Measurements from ENCODE around the gene ARF1.

ARF1 gene

GRCh38 chr1:228120351-228120750, 37.8 kb downstream of the ARF1 start:
- no peak for TF ChIP-seq JUND (IDR thresholded peaks at IDR 0.05; ENCODE audit: low read depth)
- no peak for DNase-seq (ENCODE audit: low read depth in 1 of 2, low spot score in 1 of 2)
- in situ Hi-C loops (cut with HindIII; ENCODE audit: low pct_unique_long_range_greater_than_20kb, low sequenced_read_pairs) = no loop called here

- in situ Hi-C loops (cut with HindIII; ENCODE audit: low pct_unique_long_range_greater_than_20kb, low sequenced_read_pairs) = no loop called here
- DNase-seq (ENCODE audit: low read depth in 1 of 2, low spot score in 1 of 2) = no peak
- no peak for TF ChIP-seq JUND (IDR thresholded peaks at IDR 0.05; ENCODE audit: low read depth)
These were observed 38.5 kb downstream of the ARF1 start for GRCh38 chr1:228120857-228121489.

GRCh38 chr1:228122921-228123441, 40.5 kb downstream of the ARF1 start:
- no peak for TF ChIP-seq JUND (IDR thresholded peaks at IDR 0.05; ENCODE audit: low read depth)
- in situ Hi-C loops (cut with HindIII; ENCODE audit: low pct_unique_long_range_greater_than_20kb, low sequenced_read_pairs) = no loop called here

GRCh38 chr1:228123505-228123904, 41.0 kb downstream of the ARF1 start:
- TF ChIP-seq JUND (IDR thresholded peaks at IDR 0.05; ENCODE audit: low read depth) = no peak
- no peak for DNase-seq (ENCODE audit: low read depth in 1 of 2, low spot score in 1 of 2)
- in situ Hi-C loops (cut with HindIII; ENCODE audit: low pct_unique_long_range_greater_than_20kb, low sequenced_read_pairs) = no loop called here

More at GRCh38 chr1:228122921-228123441, 40.5 kb downstream of the ARF1 start:
- DNase-seq (ENCODE audit: low read depth in 1 of 2, low spot score in 1 of 2) = no peak

GRCh38 chr1:228125185-228125584, 42.7 kb downstream of the ARF1 start:
- in situ Hi-C loops (cut with HindIII; ENCODE audit: low pct_unique_long_range_greater_than_20kb, low sequenced_read_pairs) = no loop called here
- no peak for TF ChIP-seq JUND (IDR thresholded peaks at IDR 0.05; ENCODE audit: low read depth)
- no peak for DNase-seq (ENCODE audit: low read depth in 1 of 2, low spot score in 1 of 2)

GRCh38 chr1:228131766-228132165, 49.3 kb downstream of the ARF1 start:
- in situ Hi-C loops (cut with HindIII; ENCODE audit: low pct_unique_long_range_greater_than_20kb, low sequenced_read_pairs) = no loop called here
- DNase-seq (ENCODE audit: low read depth in 1 of 2, low spot score in 1 of 2) = peak in 1 of 2 experiments; percentile 47

GRCh38 chr1:228134591-228134990, 52.1 kb downstream of the ARF1 start:
- no peak for TF ChIP-seq JUND (IDR thresholded peaks at IDR 0.05; ENCODE audit: low read depth)
- in situ Hi-C loops (cut with HindIII; ENCODE audit: low pct_unique_long_range_greater_than_20kb, low sequenced_read_pairs) = no loop called here
- DNase-seq (ENCODE audit: low read depth in 1 of 2, low spot score in 1 of 2) = no peak

More at GRCh38 chr1:228131766-228132165, 49.3 kb downstream of the ARF1 start:
- no peak for TF ChIP-seq JUND (IDR thresholded peaks at IDR 0.05; ENCODE audit: low read depth)

GRCh38 chr1:228136901-228137300, 54.4 kb downstream of the ARF1 start:
- no peak for TF ChIP-seq JUND (IDR thresholded peaks at IDR 0.05; ENCODE audit: low read depth)
- no peak for DNase-seq (ENCODE audit: low read depth in 1 of 2, low spot score in 1 of 2)
- in situ Hi-C loops (cut with HindIII; ENCODE audit: low pct_unique_long_range_greater_than_20kb, low sequenced_read_pairs) = no loop called here

GRCh38 chr1:228139406-228139930, 57.0 kb downstream of the ARF1 start:
- DNase-seq (ENCODE audit: low read depth in 1 of 2, low spot score in 1 of 2) = no peak
- TF ChIP-seq JUND (IDR thresholded peaks at IDR 0.05; ENCODE audit: low read depth) = no peak
- in situ Hi-C loops (cut with HindIII; ENCODE audit: low pct_unique_long_range_greater_than_20kb, low sequenced_read_pairs) = no loop called here

- in situ Hi-C loops (cut with HindIII; ENCODE audit: low pct_unique_long_range_greater_than_20kb, low sequenced_read_pairs) = no loop called here
- TF ChIP-seq JUND (IDR thresholded peaks at IDR 0.05; ENCODE audit: low read depth) = no peak
- peak; percentile 98 to 100 for DNase-seq (ENCODE audit: low read depth in 1 of 2, low spot score in 1 of 2)
These were observed 57.6 kb downstream of the ARF1 start, which contains the start of gene GUK1 for GRCh38 chr1:228139931-228140723. Gene GUK1, plus strand, starts transcription at chr1:228140279. Its CDS starts 24 bp downstream, at chr1:228140303.

GRCh38 chr1:228140724-228141225, 58.3 kb downstream of the ARF1 start:
- TF ChIP-seq JUND (IDR thresholded peaks at IDR 0.05; ENCODE audit: low read depth) = no peak
- in situ Hi-C loops (cut with HindIII; ENCODE audit: low pct_unique_long_range_greater_than_20kb, low sequenced_read_pairs) = no loop called here
- no peak for DNase-seq (ENCODE audit: low read depth in 1 of 2, low spot score in 1 of 2)

- in situ Hi-C loops (cut with HindIII; ENCODE audit: low pct_unique_long_range_greater_than_20kb, low sequenced_read_pairs) = no loop called here
- TF ChIP-seq JUND (IDR thresholded peaks at IDR 0.05; ENCODE audit: low read depth) = no peak
- DNase-seq (ENCODE audit: low read depth in 1 of 2, low spot score in 1 of 2) = peak in 1 of 2 experiments; percentile 46
These were observed 58.9 kb downstream of the ARF1 start for GRCh38 chr1:228141226-228142044.

Data from T47D (cell line).